GM12878 (cell line): Measurements from ENCODE around the gene MSTN. TPM values are rescaled to one million over a fixed set of nuclear protein-coding genes. Genes with fewer than 3 reads are reported as not detected.

Experiments
- ATAC-seq: fragments of 200-7000 bp; cut with Tn5 transposase; 3 replicates; pipeline ENCODE4 v1.9.1; 2020; ENCODE audit warnings: mild to moderate bottlenecking, moderate library complexity
- BruUV-seq: library from RNA; stranded (reverse); fragments of 400-500 nt; replicated peaks from 2 replicates; lab custom pipeline; 2021; lab: Mats Ljungman, UMichigan
- CTCF ChIA-PET: fragments of 300-600 bp; sonication (Branson Sonifier 250); formaldehyde crosslinking; extraction: SDS; loops from one replicate; lab custom pipeline; 2021; ENCODE audit warnings: inconsistent platforms; lab: Yijun Ruan, JAX
- POLR2A ChIA-PET: fragments of 350-600 bp; formaldehyde crosslinking; extraction: SDS; loops from one replicate; lab custom pipeline; 2021; ENCODE audit warnings: inconsistent platforms; lab: Charles Lee
- RAD21 ChIA-PET: fragments of 300-600 bp; sonication (Branson Sonifier 250); formaldehyde crosslinking; loops from one replicate; lab custom pipeline; 2023; ENCODE audit warnings: antibody characterized with exemption; ENCODE audit not compliant: unreplicated experiment; lab: Charles Lee
- SMC1A ChIA-PET: fragments of 300-600 bp; sonication (Branson Sonifier 250); formaldehyde crosslinking; loops from one replicate; lab custom pipeline; 2023; ENCODE audit not compliant: unreplicated experiment, uncharacterized antibody; lab: Charles Lee
- DNase-seq: peaks from one replicate; pipeline ENCODE4 v3.0.0-alpha.2; 2011; ENCODE audit warnings: low read depth, low spot score
- FAIRE-seq: peaks from 3 replicates; lab custom pipeline; 2011; peaks lifted over from hg19 to GRCh38; lab: Jason Lieb, UNC
- H2AFZ ChIP-seq: 2 replicates; pipeline ENCODE4 v1.6.0; 2011; ENCODE audit warnings: low read depth, low read length, control low read depth; ENCODE audit not compliant: control insufficient read depth
- H3K27ac ChIP-seq: 2 replicates; pipeline ENCODE4 v1.5.1; 2011; ENCODE audit warnings: control low read depth; ENCODE audit not compliant: control insufficient read depth, insufficient read depth
- H3K27me3 ChIP-seq, 2 experiments: replicated peaks in 1 of 2; 2 replicates each; pipeline versions ENCODE4 v1.6.0 to v1.6.1; 2011; ENCODE audit warnings: low read length in 1 of 2; ENCODE audit not compliant: control insufficient read depth in 2 of 2, insufficient read depth in 2 of 2
- H3K36me3 ChIP-seq, 2 experiments: 2 replicates each; pipeline ENCODE4 v1.5.1; 2011; ENCODE audit warnings: low read length in 1 of 2; ENCODE audit not compliant: control insufficient read depth in 2 of 2, insufficient read depth in 2 of 2
- H3K4me1 ChIP-seq: 2 replicates; pipeline ENCODE4 v1.6.1; 2011; ENCODE audit warnings: mild to moderate bottlenecking, low read length, moderate library complexity, mixed read lengths; ENCODE audit not compliant: control insufficient read depth, insufficient read depth
- H3K4me2 ChIP-seq: 2 replicates; pipeline ENCODE4 v1.6.0; 2011; ENCODE audit warnings: control low read depth; ENCODE audit not compliant: control insufficient read depth, insufficient read depth
- H3K4me3 ChIP-seq: fragments of 200-600 bp; sonication (generic); 2 replicates; pipeline ENCODE4 v1.5.1; 2016
- H3K79me2 ChIP-seq: 2 replicates; pipeline ENCODE4 v1.6.0; 2011; ENCODE audit warnings: low read length; ENCODE audit not compliant: control insufficient read depth, insufficient read depth
- H3K9ac ChIP-seq: 2 replicates; pipeline ENCODE4 v1.8.0; 2011; ENCODE audit warnings: low read length, control low read depth, mixed read lengths; ENCODE audit not compliant: control insufficient read depth, insufficient read depth
- H3K9me3 ChIP-seq: replicated peaks from 3 replicates; pipeline ENCODE4 v1.5.1; 2011; ENCODE audit warnings: mild to moderate bottlenecking, low read length; ENCODE audit not compliant: control insufficient read depth, insufficient read depth
- H4K20me1 ChIP-seq: 2 replicates; pipeline ENCODE4 v1.6.0; 2011; ENCODE audit not compliant: control insufficient read depth, insufficient read depth
- BACH1 ChIP-seq: fragments of 450-650 bp; IDR thresholded peaks from 2 replicates; pipeline ENCODE4 v1.6.1; 2017; ENCODE audit warnings: mild to moderate bottlenecking, borderline replicate concordance
- CEBPB ChIP-seq, 2 experiments: fragments of 150-350 bp in 1 of 2; IDR thresholded peaks; 2 replicates each; pipeline ENCODE4 v1.6.1; 2012 to 2014; ENCODE audit warnings: low read depth in 2 of 2, low read length in 2 of 2, borderline replicate concordance in 1 of 2, inconsistent platforms in 1 of 2
- EP300 ChIP-seq, 2 experiments: fragments of 150-350 bp in 1 of 2; IDR thresholded peaks; 2 replicates each; pipeline ENCODE4 v1.6.1; 2011 to 2012; ENCODE audit warnings: low read depth in 2 of 2, low read length in 2 of 2, borderline replicate concordance in 1 of 2, improper control_type of control experiment in 1 of 2, inconsistent platforms in 1 of 2; ENCODE audit not compliant: control insufficient read depth in 1 of 2
- EZH2 ChIP-seq: IDR thresholded peaks from 2 replicates; pipeline ENCODE4 v1.6.1; 2012; ENCODE audit warnings: low read depth, mild to moderate bottlenecking, control low read depth, inconsistent platforms, low read length, borderline replicate concordance; ENCODE audit not compliant: control insufficient read depth
- FOXK2 ChIP-seq: fragments of 450-650 bp; IDR thresholded peaks from 2 replicates; pipeline ENCODE4 v1.6.1; 2017; ENCODE audit warnings: mild to moderate bottlenecking, moderate library complexity
- FOXM1 ChIP-seq: IDR thresholded peaks from 2 replicates; pipeline ENCODE4 v1.6.1; 2012; ENCODE audit warnings: low read depth, mild to moderate bottlenecking, inconsistent platforms, low read length, moderate library complexity
- MEF2A ChIP-seq: IDR thresholded peaks from 2 replicates; pipeline ENCODE4 v1.6.1; 2011; ENCODE audit warnings: low read depth, mild to moderate bottlenecking, low read length, moderate library complexity; ENCODE audit not compliant: insufficient read depth
- RAD21 ChIP-seq: IDR thresholded peaks from 2 replicates; pipeline ENCODE4 v1.6.1; 2011; ENCODE audit warnings: mild to moderate bottlenecking, low read depth, low read length, moderate library complexity; ENCODE audit not compliant: insufficient read depth
- SREBF2 ChIP-seq: IDR thresholded peaks from 2 replicates; pipeline ENCODE4 v1.6.1; 2012; ENCODE audit warnings: mild to moderate bottlenecking, low read length
- SRF ChIP-seq, 2 experiments: IDR thresholded peaks; 2 replicates each; pipeline ENCODE4 v1.6.1; 2011; ENCODE audit warnings: low read depth in 2 of 2, low read length in 2 of 2, mild to moderate bottlenecking in 1 of 2, moderate library complexity in 1 of 2
- ZNF274 ChIP-seq: IDR thresholded peaks from one replicate; pipeline ENCODE4 v1.8.0; 2011; ENCODE audit not compliant: insufficient read length, insufficient read depth
- WGBS: methylation state at CpG from one replicate; pipeline ENCODE4 v1.1.6; 2016; ENCODE audit warnings: low lambda C conversion rate; ENCODE audit not compliant: insufficient replicate concordance, insufficient coverage; ENCODE audit errors: missing lambda C conversion rate; 5-methylcytosine and 5-hydroxymethylcytosine counted together
- in situ Hi-C: fragments of 300-500 bp; cut with MboI; formaldehyde crosslinking; loops from 9 replicates; pipeline ENCODE4 v1.14.3; 2018; ENCODE audit warnings: mixed read lengths
- intact Hi-C: fragments of 100-400 bp; cut with micrococcal nuclease; formaldehyde crosslinking; loops from one replicate; pipeline ENCODE4 v1.14.2; 2022; ENCODE audit not compliant: unreplicated experiment
- polyA plus RNA-seq, 11 experiments: library from polyadenylated mRNA; depleted of rRNA in 4 of 11; unstranded in 6 of 11; stranded (reverse) in 5 of 11; fragments of >200 nt; fragmentation: Nextera tagmentation in 4 of 11; fragmentation: Illumina TruSeq in 1 of 11; extraction: Ambion mirVana in 4 of 11; extraction: Trizol in 1 of 11; gene quantifications; 1 replicate in 1 of 11; 2 replicates in 10 of 11; pipeline versions ENCODE4 v1.2.1 to v1.2.3, GENCODE V29; 2011 to 2016; ENCODE audit warnings: inconsistent platforms in 2 of 11, missing spikeins in 2 of 11, low read depth in 1 of 11
- total RNA-seq, 4 experiments: library from RNA; depleted of rRNA in 3 of 4; stranded (reverse); fragments of >200 nt in 3 of 4; fragmentation: Illumina TruSeq in 1 of 4; extraction: Trizol in 1 of 4; gene quantifications; 2 replicates each; pipeline versions ENCODE4 v1.2.1 to v1.2.3, GENCODE V29; 2013 to 2021
- TF ChIP-seq, protein P1 (sequence below): fragments of 450-650 bp; IDR thresholded peaks from 2 replicates; pipeline ENCODE4 v1.6.1; 2017; ENCODE audit warnings: borderline replicate concordance
- TF ChIP-seq, protein P2 (sequence below): IDR thresholded peaks from 2 replicates; pipeline ENCODE4 v1.6.1; 2011; ENCODE audit warnings: low read depth, low read length, improper control_type of control experiment, borderline replicate concordance
- TF ChIP-seq, protein P3 (sequence below): fragments of 450-650 bp; IDR thresholded peaks from 2 replicates; pipeline ENCODE4 v1.6.1; 2014; ENCODE audit warnings: mild to moderate bottlenecking

Gene MSTN
- total and polyA plus RNA-seq, 10 of the 15 experiments (the other 5 are each of a cell fraction or from before 2014, with no cell fraction given), result 0.04 to 0.33 (median 0.10) TPM; not detected in 7

DNA sequence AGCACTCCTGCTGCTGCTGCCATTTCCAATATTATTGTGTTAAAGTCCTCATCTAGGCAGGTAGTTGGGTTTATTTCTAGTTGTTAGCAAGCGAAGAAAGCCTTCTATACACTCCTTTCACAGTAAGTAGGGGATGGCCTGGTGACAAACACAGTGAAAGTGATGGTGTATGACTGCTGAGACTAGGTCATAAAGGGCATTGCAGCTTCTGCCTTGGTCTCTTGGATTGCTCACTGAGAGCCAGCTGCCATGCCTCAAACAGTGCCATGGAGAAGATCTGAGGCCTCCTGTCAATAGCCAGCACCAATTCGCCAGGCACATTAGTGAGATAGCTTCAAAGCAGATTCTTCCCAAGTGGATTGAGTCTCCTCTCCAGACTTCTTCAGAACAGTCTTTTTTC lies 27.6 kb upstream of the MSTN start:
- in situ Hi-C loops (no loop called here), intact Hi-C loops (no loop called here)
- ChIA-PET CTCF (interaction anchor here (0.7 to 4.2 kb wide), 15 partner anchors 9 to 716 kb away, joined by 3 to 79 read pairs (median 5); partner anchors contain the start of gene HIBCH), SMC1A (interaction anchor here (0.8 to 3.8 kb wide), 12 partner anchors 12 to 287 kb away, joined by 3 to 44 read pairs (median 4); partner anchors contain the start of gene HIBCH), POLR2A (interaction anchor here (1.1 kb wide), 1 partner anchor 89 kb away, joined by 4 read pairs; no protein-coding TSS in a partner anchor), RAD21 (interaction anchor here (0.9 to 3.4 kb wide), 6 partner anchors 31 to 271 kb away, joined by 3 to 56 read pairs (median 4); a partner anchor contains a TSS)
- WGBS, result 67% methylated on average over 2 of the region's 2 CpGs
- ATAC-seq, result peak; percentile 60
- Histone ChIP-seq H3K4me1 (no peaks in the 10 kb centered on the region), H3K9ac (no peak overlapping the region), H3K27ac (no peak overlapping the region), H3K79me2 (no peaks in the 10 kb centered on the region), H3K4me2 (no peak overlapping the region), H3K27me3 (no peaks in the 10 kb centered on the region), H2AFZ (no peak overlapping the region; the same call in none of the 2 replicates), H3K36me3 (no peaks in the 10 kb centered on the region), H4K20me1 (no peaks in the 10 kb centered on the region), H3K4me3 (no peak overlapping the region), H3K9me3 (no peaks in the 10 kb centered on the region)
- TF ChIP-seq CEBPB (IDR thresholded peaks at IDR 0.05; ENCODE audit: borderline replicate concordance in 1 of 2, low read depth in 2 of 2, low read length in 2 of 2) (no peak), EP300 (IDR thresholded peaks at IDR 0.05; ENCODE audit: borderline replicate concordance in 1 of 2, control insufficient read depth in 1 of 2, low read depth in 2 of 2, low read length in 2 of 2) (no peak), BACH1 (no peak), SRF (IDR thresholded peaks at IDR 0.05; ENCODE audit: low read depth in 2 of 2, low read length in 2 of 2) (no peak), ZNF274 (no peak), MEF2A (no peak), SREBF2 (no peak), EZH2 (no peak), FOXM1 (no peak), FOXK2 (no peak), RAD21 (no peak)
- TF ChIP-seq, protein P1, sequence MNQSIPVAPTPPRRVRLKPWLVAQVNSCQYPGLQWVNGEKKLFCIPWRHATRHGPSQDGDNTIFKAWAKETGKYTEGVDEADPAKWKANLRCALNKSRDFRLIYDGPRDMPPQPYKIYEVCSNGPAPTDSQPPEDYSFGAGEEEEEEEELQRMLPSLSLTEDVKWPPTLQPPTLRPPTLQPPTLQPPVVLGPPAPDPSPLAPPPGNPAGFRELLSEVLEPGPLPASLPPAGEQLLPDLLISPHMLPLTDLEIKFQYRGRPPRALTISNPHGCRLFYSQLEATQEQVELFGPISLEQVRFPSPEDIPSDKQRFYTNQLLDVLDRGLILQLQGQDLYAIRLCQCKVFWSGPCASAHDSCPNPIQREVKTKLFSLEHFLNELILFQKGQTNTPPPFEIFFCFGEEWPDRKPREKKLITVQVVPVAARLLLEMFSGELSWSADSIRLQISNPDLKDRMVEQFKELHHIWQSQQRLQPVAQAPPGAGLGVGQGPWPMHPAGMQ, result no peak
- TF ChIP-seq, protein P2, sequence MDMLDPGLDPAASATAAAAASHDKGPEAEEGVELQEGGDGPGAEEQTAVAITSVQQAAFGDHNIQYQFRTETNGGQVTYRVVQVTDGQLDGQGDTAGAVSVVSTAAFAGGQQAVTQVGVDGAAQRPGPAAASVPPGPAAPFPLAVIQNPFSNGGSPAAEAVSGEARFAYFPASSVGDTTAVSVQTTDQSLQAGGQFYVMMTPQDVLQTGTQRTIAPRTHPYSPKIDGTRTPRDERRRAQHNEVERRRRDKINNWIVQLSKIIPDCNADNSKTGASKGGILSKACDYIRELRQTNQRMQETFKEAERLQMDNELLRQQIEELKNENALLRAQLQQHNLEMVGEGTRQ, result no peak
- TF ChIP-seq, protein P3, sequence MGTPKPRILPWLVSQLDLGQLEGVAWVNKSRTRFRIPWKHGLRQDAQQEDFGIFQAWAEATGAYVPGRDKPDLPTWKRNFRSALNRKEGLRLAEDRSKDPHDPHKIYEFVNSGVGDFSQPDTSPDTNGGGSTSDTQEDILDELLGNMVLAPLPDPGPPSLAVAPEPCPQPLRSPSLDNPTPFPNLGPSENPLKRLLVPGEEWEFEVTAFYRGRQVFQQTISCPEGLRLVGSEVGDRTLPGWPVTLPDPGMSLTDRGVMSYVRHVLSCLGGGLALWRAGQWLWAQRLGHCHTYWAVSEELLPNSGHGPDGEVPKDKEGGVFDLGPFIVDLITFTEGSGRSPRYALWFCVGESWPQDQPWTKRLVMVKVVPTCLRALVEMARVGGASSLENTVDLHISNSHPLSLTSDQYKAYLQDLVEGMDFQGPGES, result no peak
- BruUV-seq, result no TSS peak
- DNase-seq, result no peak
- no peak for FAIRE-seq
